Bone marrow (tissue), 2 donors: ENCODE measurements around the gene CDKN2B-AS1.

Experiments
- DNase-seq, 2 donors: peaks; one replicate each; lab custom pipeline; 2025; lab: John Stamatoyannopoulos, UW

Gene CDKN2B-AS1

GRCh38 chr9:21982861-21983560 lies 11.6 kb upstream of the CDKN2B-AS1 start:
- no peak for DNase-seq

GRCh38 chr9:21983561-21983935 lies 11.0 kb upstream of the CDKN2B-AS1 start:
- no peak for DNase-seq

- DNase-seq, result no peak
Observed at GRCh38 chr9:21984101-21984500, 10.5 kb upstream of the CDKN2B-AS1 start.

DNA sequence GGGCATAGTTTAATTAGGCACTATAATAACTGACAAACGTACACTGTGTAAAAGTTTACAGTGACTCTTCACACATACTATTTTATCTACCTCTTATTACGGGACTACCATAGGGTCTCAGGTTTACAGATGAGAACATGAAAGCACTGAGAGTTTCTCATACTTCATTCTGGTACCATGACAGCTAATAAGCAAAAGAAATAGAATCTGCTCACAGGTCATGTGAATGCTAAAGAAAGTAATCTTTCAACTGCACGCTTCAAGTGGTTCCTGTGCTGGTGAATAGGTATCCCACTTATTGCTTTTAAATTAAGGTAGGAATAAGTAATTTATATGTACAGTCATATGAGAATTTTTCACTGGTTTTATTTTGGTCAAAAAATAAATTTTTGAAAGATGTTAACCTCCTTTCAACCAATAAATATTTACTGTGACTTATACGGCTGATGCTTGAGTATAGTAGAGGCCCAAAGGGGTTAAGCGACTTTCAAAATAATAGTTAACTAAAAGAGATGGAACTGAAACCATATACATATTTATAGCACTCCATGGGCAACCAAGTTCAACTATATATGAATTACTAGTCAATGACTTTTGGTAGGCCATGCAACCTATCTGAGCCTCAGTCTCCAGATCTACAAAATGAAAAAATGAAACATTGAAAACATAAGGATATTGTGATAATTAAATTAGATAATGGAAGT lies 8.5 kb upstream of the CDKN2B-AS1 start:
- DNase-seq, result no peak

DNA sequence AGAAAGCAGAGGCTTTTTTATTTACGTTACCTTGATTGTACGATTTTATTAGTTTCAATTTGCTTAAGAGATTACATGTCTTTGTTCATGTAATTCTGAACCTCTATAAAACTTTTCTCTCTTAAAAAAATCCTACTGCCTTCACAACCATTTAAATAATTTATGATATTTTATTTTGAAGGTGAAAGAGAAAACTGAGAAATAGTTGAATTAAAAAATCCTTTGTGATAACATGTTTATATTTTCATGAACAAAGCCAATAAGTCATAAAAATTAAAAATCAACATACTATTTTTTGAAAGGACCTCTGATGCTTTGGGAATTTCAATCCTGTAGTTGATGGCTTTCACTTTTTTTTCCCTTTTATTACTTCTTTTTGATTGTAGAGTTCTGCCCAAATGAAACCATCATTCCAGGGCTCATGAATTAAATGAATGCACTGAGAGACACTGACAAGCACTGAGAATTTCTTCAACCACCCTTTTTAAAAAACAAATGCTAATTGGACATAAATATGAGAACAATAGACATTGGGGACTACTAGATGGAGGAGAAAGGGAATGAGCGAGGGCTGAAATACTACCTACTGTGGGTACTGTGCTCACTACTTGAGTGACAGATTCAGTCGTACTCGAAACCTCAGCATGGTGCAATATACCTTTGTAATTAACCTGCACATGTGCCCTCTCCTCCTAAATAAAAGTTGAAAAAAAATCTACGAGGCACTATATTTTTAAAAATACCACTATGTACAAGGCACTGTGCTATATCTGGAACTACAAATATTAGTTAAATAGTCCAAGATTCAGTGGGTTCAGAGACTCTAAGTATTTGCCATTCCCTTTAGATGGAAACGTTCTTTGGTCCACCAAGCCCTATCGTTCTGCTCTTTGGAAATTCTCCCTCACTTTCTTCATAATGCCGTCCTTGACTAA lies 6.3 kb upstream of the CDKN2B-AS1 start:
- no peak for DNase-seq

DNA sequence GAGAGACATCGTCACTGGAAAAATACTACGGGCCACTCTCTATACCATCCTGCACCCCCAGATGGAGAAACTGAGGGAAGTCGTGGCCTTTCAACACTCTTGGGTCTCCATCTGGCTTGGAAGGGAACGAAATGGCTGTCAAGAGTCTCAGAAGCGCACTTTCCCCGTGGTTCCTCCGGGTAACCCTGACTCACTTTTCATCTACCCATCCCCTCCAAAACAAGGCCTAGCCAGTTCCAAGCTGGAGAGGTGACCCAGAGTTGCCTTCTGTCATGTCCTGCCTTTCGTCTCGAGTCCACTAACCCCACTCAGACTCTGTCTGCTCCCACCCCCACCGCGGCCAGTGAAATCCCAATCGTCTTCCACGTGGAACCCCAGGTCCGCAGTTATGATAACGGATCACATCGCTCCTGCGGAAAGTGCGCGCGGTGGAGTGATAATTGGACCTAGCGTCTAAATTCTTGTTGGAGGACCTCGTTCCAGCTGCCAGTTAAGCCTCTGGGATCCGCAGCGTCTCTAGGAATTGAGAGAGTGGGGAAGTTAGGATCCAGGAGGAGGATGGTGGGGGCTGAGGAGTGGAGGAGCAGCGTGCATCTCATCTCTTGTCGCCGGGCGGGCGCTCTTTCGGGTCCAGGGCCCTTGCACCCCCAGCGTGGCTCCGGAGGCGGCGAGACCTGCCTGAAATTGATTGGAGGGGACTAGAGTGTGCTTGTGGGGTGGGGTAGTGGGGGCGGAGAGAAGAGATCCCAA lies 5.0 kb upstream of the CDKN2B-AS1 start:
- no peak for DNase-seq

DNA sequence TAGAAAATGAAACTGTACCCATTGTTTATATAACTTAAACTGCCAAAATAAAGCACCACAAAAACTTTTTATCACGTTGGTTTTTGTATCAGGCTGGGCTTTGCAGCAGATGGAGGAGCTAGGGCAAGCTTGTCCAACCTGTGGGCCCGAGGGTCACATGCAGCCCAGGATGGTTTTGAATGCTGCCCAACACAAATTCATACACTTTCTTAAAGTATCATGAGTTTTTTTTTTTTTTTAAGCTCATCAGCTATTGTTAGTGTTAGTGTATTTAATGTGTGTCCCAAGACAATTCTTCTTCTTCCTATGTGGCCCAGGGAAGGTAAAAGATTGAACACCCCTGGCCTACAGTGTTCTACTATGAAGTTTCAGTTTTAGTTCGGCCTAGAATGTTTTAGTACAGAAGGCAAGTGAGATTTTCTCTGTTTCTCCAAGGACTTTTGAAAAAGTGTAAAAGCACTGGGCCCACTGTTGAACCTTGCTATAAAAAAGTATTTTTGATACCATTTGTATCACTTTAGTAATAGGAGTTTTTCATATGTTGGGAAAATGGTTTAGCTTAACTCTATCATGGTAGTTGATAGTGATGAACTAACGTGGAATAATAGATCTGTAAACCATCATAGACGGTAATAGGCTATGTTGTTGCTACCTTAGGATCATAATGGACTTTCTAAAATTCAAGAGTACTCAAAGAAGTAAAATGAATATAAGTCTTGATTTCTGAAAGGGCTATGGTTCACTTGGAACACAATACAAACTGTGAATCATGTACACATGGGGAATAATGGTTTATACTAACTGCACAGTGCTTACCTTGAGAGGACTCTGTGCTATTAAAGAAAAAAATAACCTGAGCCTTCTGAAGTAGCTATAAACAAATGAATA lies 3.3 kb upstream of the CDKN2B-AS1 start:
- no peak for DNase-seq

DNA sequence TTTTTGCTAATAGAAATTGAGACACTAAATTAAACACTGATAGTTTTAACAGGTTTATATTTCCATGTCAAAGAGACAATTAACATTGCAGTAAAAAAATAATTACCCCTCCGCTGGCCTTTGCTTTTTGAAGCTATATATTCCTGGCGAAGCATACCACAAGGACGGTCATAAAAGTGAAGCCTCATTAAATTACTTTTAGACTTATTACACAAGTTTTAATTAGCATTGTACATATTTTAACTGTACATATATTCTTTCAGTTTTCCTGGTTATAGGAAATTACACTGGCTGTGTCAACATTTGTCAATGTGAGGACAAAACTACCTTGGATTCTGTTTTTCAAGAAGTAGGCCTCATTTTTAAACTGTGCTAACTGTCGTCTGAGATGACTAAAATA lies 1.6 kb upstream of the CDKN2B-AS1 start:
- no peak for DNase-seq

DNA sequence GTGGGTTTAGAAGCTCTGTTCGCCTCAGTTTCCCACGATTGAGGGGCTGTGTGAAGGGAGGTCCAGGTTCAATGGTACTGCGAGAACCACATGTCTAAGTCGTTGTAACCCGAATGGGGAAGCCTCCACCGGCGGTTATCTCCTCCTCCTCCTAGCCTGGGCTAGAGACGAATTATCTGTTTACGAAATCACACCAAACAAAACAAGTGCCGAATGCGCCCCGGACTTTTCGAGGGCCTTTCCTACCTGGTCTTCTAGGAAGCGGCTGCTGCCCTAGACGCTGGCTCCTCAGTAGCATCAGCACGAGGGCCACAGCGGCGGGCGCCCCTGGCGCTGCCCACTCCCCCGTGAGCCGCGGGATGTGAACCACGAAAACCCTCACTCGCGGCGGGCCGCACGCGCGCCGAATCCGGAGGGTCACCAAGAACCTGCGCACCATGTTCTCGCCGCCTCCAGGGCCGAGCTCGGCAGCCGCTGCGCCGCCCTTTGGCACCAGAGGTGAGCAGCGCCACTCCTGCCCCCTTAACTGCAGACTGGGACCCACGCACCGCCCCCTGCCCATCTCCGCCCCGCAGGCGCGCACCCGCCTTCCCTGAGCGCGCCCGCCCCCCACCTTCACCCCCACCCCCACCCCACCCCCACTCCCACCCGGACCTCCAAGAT lies 567 bp upstream of the CDKN2B-AS1 start, which contains the start of gene CDKN2A:
Gene CDKN2A, minus strand, starts transcription at position 500 of the 663 bp plus-strand sequence.
- no peak for DNase-seq

- peak; percentile 73 to 89 for DNase-seq
Observed at GRCh38 chr9:21995006-21995665, 545 bp downstream of the CDKN2B-AS1 start.

- no peak for DNase-seq
Observed at GRCh38 chr9:21995666-21996398, 1.2 kb downstream of the CDKN2B-AS1 start.

DNA sequence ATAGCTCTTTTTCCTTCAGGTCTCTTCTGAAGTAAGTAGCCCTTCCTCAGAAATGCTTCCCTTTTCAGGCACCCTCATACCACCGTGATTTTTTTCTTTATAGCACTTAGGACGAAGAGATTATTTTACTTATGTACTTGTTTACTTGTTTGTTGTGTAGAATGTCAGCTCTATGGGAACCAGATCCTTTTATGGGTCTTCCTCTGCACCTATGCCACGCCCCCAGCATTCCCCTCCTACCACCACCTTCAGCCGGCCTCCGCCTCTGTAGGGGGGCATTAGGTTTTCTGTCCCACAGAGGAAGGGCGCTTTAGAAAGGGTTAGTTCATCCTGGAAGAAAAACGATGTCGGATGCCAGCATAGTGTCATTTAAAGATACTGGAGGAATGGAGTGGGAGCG lies 1.8 kb downstream of the CDKN2B-AS1 start:
- no peak for DNase-seq

DNA sequence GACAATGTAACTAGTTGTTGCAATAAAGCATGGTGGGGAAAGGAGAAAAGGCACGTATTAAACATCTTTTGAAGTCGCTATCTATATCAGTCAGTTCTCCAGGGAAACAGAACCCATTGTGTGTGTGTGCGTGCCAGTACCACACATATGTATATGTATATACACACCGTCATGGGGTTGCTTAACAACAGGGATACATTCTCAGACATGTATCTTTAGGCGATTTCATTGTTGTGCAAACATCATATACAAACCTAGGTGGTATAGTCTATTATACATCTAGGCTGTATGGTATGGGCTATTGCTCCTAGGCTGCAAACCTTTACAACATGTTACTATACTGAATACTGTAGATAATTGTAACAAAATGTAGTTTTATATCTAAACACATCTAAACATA lies 2.3 kb downstream of the CDKN2B-AS1 start:
- DNase-seq, result no peak

GRCh38 chr9:21997480-21997879 lies 2.9 kb downstream of the CDKN2B-AS1 start:
- DNase-seq, result no peak

- DNase-seq, result no peak
Observed at GRCh38 chr9:21998026-21998425, 3.4 kb downstream of the CDKN2B-AS1 start.

GRCh38 chr9:22002038-22002437 lies 7.4 kb downstream of the CDKN2B-AS1 start:
- no peak for DNase-seq

DNA sequence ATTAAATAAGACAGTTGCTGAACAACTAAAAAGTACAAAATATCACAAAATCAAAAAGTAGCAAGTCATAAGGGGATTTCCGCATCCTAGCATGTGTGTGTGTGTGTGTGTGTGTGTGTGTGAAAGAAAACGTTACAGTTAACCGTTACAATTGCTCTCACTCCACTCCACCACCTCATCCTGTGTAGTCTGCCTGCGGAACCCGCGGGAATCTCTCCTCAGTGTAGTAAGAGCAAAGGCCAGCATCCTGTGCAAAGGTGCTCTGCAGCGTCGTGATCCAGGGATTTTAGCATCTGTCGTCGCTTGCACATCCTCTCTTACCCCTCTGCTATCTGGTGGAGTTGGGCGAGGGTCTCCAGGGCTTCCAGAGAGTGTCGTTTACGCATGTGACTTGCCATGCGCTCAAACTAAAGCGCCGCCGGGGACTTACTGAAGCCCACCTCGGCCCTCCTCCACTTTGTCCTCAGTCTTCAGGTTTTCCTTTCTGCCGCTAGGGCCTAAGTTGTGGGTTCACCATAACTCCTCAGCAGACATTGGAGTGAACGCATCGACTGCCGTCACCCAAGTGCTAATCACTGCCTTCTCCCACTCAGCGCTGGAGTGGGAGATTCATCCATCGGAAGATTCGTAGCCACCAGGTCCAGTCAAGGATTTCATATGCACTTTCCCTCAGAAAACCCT lies 10.6 kb downstream of the CDKN2B-AS1 start:
- DNase-seq, result no peak
